Activated naive CD8-positive, alpha-beta T cell treated with anti-CD3 and anti-CD28 coated beads, Interleukin-2, amount 50 U/mL, for 16 hours (primary cell): Measurements from ENCODE around the gene AMER3.

Experiments used
- DNase-seq: peaks from one replicate; pipeline ENCODE4 v3.0.0-alpha.2; 2020; ENCODE audit warnings: low read depth, low spot score

Gene AMER3

DNA sequence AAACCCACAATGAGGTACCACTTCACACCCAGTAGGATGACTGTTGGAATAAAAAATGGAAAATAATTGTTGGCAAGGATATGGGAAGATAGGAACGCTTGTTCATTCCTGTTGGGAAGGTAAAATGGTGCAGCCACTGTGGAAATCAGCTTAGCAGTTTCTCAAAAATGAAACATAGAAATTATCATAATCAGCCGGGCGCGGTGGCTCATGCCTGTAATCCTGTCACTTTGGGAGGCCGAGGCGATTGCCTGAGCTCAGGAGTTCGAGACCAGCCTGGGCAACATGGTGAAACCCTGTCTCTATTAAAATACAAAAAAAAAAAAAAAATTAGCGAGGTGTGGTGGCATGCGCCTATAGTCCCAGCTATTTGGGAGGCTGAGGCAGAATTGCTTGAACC lies 23.4 kb downstream of the AMER3 start:
- no peak for DNase-seq

DNA sequence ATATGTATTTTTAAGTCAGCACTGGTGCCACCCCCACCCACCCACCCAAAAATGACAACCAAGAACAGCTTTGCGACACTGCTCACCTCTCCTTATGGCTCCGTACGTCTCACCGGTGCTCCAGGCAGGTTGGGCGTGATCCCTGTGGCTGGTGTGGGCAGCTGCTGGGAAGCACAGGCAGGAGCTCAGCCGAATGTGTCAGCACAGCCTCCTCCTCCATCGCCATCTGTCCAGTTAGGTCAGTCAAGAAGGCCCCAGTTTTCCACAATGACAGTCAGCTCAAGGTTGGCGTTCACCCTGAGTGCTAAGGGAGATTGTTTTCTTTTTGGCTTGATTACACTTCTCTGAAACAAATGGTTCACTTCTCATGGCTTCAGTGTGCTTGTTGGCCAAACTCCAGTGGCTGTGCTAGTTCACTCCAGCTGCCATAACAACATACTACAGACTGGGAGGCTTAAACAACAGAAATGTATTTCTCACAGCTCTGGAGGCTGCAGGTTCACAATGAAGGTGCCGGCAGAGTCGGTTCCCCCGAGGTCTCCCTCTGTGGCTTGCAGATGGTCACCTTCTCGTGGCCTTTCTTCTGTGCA lies 30.2 kb downstream of the AMER3 start:
- no peak for DNase-seq

DNA sequence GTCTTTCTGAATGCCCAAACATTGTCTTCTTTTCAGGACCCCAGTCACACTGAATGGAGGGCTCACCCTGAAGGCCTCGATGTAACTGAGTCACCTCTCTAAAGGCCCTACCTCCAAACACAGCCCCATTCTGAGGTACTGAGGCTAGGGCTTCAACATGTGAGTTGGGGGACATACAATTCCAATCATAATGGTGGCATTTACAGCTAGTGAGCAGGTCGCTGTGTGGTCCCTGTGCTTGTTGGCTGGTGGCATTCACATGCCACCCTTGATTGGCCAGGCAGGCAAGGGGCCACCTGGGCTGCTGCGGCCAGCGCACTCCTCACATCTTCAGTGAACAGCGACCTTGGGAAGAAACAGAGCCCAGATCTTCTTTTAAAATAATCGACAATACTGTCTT lies 30.7 kb downstream of the AMER3 start:
- DNase-seq, result no peak

DNA sequence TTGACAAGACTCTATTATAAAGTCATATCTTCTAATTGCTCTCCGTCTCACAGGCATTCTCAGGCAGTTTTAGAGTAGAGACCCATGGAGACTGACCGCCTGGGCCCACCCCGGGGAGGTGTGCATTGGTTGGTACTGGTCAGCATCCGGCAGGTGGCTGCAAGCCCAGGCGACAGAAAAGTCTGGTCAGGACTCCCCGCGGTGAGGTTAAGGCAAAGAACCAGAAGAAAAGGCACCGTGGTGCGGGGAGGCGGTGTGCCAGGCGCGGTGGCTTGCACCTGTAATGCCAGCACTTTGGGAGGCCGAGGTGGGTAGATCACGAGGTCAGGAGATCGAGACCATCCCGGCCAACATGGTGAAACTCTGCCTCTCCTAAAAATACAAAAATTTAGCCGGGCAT lies 32.5 kb downstream of the AMER3 start:
- DNase-seq, result no peak

DNA sequence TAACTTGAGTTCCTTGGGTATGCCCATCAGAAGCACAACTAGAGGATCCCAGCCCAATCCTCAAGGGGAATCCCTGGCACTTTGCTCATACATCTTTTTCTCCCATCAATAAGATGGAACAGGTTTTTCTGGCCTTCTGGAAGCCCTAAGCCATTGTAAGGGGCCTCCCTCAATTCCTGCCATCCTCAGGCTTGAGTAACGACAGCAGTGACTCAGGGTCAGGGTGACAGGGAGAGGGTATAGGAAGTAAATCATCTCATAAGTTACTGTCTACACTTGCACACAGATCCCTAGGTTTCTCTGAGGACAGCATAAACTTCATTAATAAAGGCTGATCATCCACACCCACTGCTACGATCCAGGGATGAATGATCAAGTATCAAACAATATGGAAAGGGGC lies 35.0 kb downstream of the AMER3 start:
- DNase-seq, result no peak

DNA sequence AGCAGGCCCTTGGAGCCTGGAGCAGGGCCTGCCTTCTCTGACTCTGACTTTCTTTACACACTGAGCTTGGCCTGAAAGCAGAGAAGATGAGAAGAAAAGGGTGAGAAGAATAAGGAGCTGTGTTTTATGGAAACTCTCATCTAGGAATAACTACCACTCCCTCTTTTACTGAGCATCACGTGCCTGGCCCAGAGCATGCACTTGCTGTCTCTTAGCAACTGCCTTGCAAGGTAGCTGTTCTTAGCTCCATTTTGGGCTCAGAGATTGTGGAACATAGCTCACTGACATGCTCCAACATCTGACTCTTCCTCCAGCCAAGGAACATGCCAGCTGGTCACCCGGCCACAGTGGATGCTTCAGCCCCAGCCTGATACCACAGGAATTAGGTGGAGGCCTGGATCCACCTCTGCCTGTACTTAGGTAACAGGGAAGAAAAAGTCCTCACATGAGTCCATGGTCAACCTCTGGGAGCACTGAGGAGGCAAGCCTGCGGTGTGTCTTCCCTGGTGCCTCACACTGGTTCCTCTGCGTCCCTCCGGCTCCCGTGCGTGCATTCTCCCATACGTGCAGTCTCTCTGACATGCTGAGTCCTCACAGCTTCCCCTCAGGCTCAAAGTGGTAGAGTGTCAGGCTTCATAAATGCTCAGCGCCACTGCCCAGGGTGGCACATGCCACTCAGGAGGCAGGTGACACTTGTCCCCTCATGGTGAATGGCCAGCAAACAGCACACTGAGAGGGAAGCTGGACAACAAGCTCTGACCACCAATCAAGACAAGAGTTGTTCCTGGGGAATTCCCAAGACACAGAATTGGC lies 35.7 kb downstream of the AMER3 start:
- no peak for DNase-seq

DNA sequence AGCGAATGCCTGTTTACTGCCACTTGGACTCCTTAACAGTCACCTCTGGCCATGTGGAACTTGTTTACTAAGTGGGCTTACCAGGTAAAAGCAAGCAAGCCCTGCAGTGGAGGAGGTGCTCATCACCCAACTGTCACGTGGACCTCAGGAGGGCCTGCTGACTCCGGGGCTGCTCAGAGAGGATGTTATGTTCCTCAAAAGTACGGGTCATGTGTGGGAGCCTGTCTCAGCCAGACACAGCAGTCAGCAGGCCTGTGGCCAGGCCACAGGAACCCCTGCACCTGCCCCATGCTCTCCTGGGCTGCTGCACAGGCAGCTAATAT lies 36.2 kb downstream of the AMER3 start:
- no peak for DNase-seq

DNA sequence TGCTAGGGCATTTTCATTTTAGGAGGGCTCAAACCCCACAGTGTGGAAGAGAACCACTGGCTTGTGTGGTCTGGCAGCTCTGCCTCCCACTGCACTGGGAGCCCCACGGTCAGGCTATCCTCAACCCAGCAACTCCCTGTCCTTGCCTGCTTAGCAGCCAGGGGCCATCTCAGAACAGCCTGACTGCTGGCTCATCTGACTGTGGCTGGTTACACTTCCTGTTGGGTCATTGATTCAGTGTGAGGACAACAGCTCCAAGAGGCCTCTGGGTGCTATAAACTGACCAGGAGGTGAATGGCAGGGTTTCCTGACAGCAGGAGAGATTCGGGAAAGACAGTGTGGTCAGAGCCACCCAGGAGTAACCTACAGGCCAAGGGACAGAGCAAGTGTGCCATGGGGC lies 40.1 kb downstream of the AMER3 start:
- no peak for DNase-seq

DNA sequence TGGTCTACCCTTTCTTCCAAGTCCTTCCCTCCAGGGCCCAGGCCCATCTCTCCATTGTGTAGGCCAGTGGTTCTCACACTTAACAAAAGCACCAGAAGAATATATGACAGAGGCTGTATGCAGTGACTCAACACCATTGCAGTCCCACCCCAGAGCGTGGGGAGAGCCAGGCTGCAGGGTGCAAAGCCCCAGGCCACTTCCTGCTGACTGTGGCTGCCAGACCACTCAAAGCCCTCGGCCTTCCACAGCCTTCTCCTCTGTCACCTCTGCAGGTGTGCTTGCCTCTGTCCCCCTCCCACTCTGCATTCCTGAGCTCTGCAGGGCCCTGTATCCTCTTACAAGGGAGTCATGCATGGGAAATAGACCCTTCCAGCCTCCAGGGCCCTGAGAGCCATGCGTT lies 41.0 kb downstream of the AMER3 start:
- DNase-seq, result no peak

DNA sequence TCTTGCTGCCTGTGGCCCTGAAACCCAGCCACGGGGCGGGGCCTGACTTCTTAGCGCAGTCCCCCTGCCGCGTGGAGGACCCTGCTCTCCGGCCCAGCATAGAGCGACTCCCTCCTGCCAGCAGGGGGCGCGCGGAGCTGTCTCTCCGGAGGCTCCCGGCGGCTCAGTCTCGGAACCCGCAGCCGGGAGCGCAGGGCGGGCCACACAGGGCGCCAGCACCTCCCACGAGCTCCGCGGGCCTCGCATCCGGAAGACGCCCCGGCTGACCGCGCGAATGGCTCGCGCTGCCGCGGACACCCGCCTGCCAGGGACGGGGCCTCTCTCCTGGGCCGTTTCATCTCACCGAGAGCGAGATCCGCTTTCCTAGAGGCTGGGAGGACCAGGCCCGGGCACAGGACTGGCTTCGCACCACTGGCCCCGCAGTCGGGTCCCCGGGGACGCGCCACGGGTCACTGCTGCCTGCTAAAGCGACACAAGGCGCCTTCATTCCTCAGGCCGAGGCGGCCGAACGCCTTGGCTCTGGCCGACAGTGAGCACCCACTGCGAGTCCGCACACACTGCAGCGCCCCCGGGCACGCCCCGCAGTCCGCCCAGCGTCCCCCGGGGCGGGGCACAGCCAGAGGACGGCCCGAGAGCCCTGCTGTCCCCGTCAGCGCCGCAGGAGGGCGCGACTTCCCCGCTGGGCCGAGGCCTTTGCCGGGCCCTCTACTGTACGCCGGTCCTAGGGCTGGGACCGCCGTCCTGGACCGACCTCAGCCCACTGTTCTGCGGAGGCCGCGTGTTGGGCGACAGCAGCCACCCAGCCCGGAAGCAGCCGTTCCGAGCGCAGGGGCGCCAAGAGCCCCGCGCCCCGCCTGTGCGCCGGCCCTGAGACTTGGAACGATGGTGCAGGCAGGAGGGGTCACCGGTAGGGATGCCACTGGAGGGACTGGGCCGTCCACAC lies 42.4 kb downstream of the AMER3 start:
- peak; percentile 88 for DNase-seq

DNA sequence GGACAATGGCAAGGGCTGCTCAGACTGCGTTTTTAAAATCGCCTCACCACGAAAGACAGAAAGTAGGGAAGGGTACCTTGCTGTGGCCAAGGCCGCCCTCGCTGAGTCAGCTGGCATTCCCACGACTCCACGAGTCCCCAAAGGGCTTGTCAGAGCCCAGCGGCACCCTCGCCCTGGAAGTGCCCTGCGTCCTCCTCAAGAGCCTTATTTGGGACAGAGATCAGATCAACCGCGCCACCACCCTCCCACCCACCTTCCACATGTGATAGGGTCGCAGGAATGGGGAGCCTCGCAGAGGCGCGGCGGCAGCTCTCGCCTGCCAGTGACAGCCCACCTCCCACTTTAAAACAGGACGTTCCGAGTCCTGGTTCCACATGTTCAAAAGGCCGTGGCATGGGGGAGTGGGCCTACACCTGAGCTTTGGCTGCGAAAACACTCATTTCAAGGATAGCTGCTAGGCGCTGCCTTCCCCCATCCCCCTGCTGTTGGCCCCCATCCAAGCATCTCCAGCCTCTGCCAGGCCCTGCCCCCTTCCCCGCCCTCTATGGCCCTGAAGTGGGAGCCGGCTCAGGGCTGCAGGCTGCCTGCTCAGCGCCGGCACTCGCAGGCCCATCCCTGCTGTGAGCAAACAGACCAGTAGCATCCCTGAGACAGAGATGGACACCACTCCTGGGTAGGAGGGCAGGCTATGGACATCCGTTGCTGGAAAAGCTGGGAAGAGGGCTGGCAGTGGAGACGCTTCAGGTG lies 43.3 kb downstream of the AMER3 start:
- no peak for DNase-seq

DNA sequence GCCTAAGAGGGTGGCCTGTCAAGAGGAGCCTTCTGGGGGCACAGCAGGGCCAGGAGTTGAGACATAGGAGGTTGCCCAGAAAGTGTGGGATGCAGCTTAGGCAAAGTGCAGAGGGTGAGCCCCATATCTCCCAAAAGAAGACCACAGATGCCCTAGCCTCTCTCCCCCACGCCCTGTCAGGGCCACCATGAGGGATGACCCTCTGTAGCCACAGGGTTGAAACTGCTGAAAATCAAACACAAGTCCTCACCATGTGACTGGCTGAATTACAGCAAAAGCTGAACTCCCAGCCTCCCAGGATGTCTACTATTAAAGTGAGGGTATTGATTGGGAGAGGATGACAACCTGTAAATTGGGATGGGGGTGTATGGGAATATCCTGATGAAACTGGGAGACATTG lies 44.0 kb downstream of the AMER3 start:
- DNase-seq, result no peak

DNA sequence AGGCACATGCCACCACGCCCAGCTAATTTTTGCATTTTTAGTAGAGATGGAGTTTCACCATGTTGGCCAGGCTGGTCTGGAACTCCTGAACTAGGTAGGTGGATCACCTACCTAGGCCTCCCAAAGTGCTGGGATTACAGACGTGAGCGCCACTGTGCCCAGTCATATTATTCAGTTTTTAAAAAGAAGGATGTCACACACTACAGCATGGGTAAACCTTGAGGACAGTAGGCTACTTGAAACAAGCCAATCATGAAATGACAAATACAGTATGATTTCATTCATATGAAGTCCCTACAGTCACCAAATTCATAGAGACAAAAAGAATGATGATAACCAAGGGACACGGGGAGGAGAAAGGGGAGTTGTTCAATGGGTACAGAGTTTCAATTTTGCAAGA lies 50.3 kb downstream of the AMER3 start:
- no peak for DNase-seq

DNA sequence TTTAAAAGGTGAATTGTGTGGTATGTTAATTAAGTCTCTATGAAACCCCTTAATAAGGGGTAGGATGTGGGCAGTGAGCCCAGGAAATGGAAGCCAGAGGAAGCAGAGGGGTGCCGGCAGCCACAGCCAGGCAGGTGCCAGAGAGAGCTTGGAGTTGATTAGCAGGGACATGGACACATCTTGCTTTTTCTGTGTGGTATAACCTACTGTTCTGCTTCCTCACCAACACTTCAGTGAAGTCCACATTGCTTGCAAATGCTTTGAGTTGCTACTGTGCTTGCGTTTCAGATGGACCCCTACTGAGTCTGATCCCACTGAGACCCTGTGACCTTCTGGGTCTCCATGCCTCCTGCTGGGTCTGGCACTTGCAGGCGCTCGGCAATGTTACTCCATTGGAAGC lies 51.0 kb downstream of the AMER3 start:
- DNase-seq, result no peak

DNA sequence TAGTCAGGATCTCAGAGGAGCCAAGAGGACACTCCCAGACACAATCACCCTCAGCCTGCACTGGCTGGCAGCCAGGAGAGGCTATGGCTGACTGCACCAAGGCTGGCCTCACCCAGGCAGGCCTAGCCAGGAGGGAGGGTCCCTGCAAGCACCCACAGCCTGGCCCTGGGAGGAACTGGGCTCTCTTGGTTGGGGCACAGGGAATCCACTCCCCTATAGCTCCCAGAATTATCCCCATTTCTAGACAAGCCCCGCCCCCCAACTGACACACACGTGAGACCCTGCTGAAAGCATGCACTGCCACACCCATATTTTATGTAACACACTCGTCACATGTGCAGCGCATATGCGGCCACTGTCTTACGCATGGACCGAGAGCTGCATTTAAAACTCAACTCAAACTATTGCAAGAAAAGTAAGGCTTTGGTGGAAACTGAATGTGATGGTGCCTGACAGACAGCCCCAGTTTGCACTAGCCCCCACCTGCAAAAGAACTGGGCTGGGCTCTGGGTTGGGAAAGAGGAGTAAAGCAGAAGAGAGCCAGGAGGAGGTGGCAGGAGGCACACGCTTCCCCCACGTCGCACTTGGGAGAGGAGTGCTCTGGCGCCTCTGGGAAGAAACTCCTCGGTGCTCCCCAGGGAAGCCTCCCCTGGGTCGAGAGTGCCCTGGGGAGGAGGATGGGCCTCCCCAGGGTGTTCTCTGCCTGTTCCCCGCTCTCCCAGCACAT lies 52.5 kb downstream of the AMER3 start:
- DNase-seq, result no peak

DNA sequence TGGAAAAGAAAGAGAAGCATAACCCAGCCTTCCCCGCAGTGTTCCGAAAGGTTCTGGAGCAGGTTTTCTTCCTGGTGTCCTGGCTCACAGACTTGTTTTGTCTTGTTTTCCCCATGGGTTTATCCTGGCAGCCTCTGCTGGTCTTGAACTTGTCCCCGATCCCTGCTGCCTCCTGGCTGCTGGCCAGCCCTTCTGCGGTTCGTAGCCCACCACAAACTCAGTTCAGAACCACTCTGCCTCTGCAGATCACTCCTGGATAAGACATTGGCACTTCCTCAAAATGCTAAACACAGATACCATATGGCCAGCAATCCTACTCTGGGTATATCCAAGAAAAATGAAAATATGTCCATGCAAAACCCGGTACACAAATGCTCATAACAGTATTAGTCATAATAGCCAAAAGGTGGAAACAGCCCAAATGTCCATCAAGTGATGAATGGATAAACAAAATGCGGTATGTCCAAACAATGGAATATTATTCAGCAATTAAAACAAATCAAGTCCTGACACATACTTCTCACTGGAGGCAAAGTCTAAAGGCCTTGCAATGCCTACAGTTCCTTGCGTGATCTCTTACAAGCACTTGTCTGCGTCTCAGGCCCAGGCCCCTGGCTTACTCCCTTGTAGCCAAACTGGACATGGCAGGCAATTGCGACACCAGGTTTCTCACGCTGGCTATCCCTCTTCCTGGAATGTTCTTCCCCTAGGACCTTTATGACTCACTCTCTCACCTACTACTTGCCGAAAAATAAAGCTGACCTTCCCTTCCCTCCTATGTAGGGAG lies 53.3 kb downstream of the AMER3 start:
- DNase-seq, result no peak

DNA sequence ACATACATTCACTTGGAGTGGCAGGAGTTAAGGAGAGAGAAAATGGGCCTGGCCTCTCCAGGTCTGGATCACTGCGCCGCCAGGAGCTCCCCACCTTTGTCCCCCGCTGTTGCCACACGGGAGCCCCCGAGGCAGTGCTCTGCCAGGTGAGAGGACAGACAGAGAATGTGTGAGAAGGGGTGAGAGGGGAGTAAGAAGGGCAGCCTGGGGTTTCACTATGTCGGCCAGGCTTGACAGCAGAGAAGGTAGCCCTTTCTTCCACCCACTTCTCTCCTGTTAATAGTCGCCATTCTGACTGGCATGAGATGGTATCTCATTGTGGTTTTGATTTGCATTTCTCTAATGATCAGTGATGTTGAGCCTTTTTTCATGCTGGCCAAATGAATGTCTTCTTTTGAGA lies 55.1 kb downstream of the AMER3 start:
- no peak for DNase-seq

DNA sequence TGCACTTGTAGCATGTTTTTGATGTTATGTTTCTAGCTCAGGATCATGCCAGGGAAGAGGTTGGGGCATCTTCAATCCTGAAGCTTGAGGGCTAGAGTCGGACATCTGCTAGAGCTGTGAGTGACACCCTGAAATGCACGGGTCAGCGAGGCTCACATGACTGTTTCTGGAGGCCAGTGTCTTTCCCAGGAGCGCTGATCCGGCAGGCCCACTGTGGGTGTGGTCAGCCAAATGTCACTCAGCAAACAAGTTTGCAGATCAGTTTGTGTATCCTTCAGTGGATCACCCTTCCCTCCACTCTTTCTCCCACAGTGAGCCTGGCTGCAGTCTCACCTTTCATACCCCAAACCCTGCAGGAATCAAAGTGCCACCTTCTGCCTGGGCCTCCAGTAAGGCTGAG lies 58.4 kb downstream of the AMER3 start:
- no peak for DNase-seq

DNA sequence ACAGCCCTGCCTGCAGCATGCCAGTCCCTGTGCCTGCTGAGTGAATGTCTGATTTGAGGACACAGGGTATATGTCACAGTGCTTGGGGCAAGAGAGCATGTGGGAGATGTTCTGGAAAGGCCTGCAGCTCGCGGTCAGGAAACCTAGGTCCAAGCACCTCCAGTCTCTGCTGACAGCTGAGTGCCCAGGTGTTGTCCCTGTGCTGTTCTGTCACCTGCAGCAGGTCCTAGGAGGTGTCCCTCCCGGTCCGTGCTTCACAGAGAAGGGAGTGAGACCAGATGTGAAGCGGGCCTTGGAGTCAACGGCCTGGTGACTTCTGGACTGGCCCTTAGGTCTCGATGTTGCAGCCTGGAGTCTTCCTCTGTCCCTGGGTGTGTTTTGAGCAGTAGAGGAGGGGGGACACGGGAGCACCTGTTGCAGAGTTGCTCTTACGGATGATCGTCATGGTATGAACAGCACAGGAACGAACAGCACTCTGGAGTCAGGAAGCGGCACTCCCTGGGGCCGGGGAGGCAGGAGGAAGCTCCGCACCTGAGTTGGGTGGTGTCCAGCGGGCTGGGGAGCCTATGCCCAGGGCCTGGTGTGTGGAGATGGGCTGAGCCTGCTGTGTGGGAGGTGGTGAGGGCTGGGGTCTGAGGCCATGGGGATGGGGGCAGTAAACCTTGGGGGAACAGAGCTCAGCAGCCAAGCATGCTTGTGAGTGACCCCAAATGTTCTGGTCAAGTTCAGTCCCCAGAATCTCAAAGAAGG lies 59.8 kb downstream of the AMER3 start:
- no peak for DNase-seq
